HepG2 (cell line): ENCODE measurements around the gene LYZL6. TPM values are rescaled to one million over a fixed set of nuclear protein-coding genes. Genes with fewer than 3 reads are reported as not detected.

Experiments used
- ATAC-seq: fragments of 200-7000 bp; cut with Tn5 transposase; 3 replicates; pipeline ENCODE4 v1.9.1; 2020; ENCODE audit warnings: mild to moderate bottlenecking, moderate library complexity
- BruUV-seq: library from RNA; stranded (reverse); fragments of 400-500 nt; replicated peaks from 2 replicates; lab custom pipeline; 2021; lab: Mats Ljungman, UMichigan
- CTCF ChIA-PET: fragments of 300-600 bp; formaldehyde crosslinking; extraction: SDS; loops from one replicate; lab custom pipeline; 2021; ENCODE audit warnings: low total read pairs, inconsistent platforms, low intra/inter-chr PET ratio; lab: Yijun Ruan, JAX
- POLR2A ChIA-PET: fragments of 350-600 bp; sonication (Branson Sonifier 250); formaldehyde crosslinking; loops from one replicate; lab custom pipeline; 2020; ENCODE audit warnings: antibody characterized with exemption, inconsistent platforms; lab: Yijun Ruan, JAX
- DNase-seq: peaks from one replicate; pipeline ENCODE4 v3.0.0-alpha.2; 2015; ENCODE audit warnings: low spot score
- FAIRE-seq: peaks from 3 replicates; lab custom pipeline; 2011; peaks lifted over from hg19 to GRCh38; lab: Jason Lieb, UNC
- H2AFZ ChIP-seq: one replicate; pipeline ENCODE4 v1.6.1; 2011; ENCODE audit warnings: low read length, inconsistent platforms
- H3K27ac ChIP-seq: fragments of 300-600 bp; 3 replicates; pipeline ENCODE4 v1.8.0; 2011; ENCODE audit warnings: mixed run types, mild to moderate bottlenecking, mixed read lengths, low read length, inconsistent platforms; ENCODE audit not compliant: insufficient read depth; ENCODE audit errors: extremely low read length
- H3K27me3 ChIP-seq, 2 experiments: fragments of 200-600 bp in 1 of 2; 2 replicates in 1 of 2; 3 replicates in 1 of 2; pipeline versions ENCODE4 v1.6.0 to v1.8.0; 2011; ENCODE audit warnings: low read length in 2 of 2, mild to moderate bottlenecking in 2 of 2, moderate library complexity in 2 of 2, inconsistent platforms in 1 of 2; ENCODE audit not compliant: insufficient read depth in 2 of 2, control insufficient read depth in 1 of 2
- H3K36me3 ChIP-seq, 2 experiments: fragments of 200-600 bp in 1 of 2; replicated peaks in 1 of 2; 2 replicates in 1 of 2; 3 replicates in 1 of 2; pipeline versions ENCODE4 v1.5.1 to v1.8.0; 2011; ENCODE audit warnings: low read length in 2 of 2, inconsistent platforms in 1 of 2; ENCODE audit not compliant: insufficient read depth in 2 of 2, control insufficient read depth in 1 of 2
- H3K4me1 ChIP-seq: 2 replicates; pipeline ENCODE4 v1.5.1; 2012; ENCODE audit warnings: low read length, inconsistent platforms; ENCODE audit not compliant: insufficient read depth
- H3K4me2 ChIP-seq: 2 replicates; pipeline ENCODE4 v1.6.0; 2011; ENCODE audit warnings: low read depth, low read length, inconsistent platforms
- H3K4me3 ChIP-seq, 3 experiments: fragments of 200-600 bp in 1 of 3; sonication (generic), shearing (Covaris generic) in 1 of 3; replicated peaks in 1 of 3; 2 replicates each; pipeline ENCODE4 v1.5.1; 2011 to 2016; ENCODE audit warnings: low read length in 3 of 3, inconsistent platforms in 2 of 3, low read depth in 2 of 3, mild to moderate bottlenecking in 2 of 3, control low read depth in 1 of 3, mixed read lengths in 1 of 3; ENCODE audit not compliant: insufficient read depth in 1 of 3
- H3K79me2 ChIP-seq: one replicate; pipeline ENCODE4 v1.6.1; 2011; ENCODE audit warnings: low read length, inconsistent platforms; ENCODE audit not compliant: insufficient read depth
- H3K9ac ChIP-seq: 2 replicates; pipeline ENCODE4 v1.6.0; 2011; ENCODE audit warnings: mild to moderate bottlenecking, low read depth, low read length, inconsistent platforms; ENCODE audit not compliant: insufficient read depth
- H3K9me3 ChIP-seq: 2 replicates; pipeline ENCODE4 v1.5.1; 2012; ENCODE audit warnings: mild to moderate bottlenecking, low read length
- H4K20me1 ChIP-seq: 2 replicates; pipeline ENCODE4 v1.6.0; 2011; ENCODE audit warnings: inconsistent platforms, mild to moderate bottlenecking, low read length, moderate library complexity; ENCODE audit not compliant: insufficient read depth
- ARHGAP35 ChIP-seq: sonication (generic); formaldehyde crosslinking; IDR thresholded peaks from 2 replicates; pipeline ENCODE4 v1.9.0; 2022; ENCODE audit warnings: mild to moderate bottlenecking, inconsistent platforms, moderate library complexity, missing genetic modification reagents, borderline replicate concordance
- ATAD3A ChIP-seq: sonication (generic); formaldehyde crosslinking; IDR thresholded peaks from 2 replicates; pipeline ENCODE4 v1.4.0; 2020; ENCODE audit warnings: missing genetic modification reagents
- SMARCC2 ChIP-seq: fragments of 450-650 bp; IDR thresholded peaks from 2 replicates; pipeline ENCODE4 v1.6.1; 2017; ENCODE audit warnings: antibody characterized with exemption, mild to moderate bottlenecking
- ZFP90 ChIP-seq: sonication (generic); formaldehyde crosslinking; IDR thresholded peaks from 2 replicates; pipeline ENCODE4 v1.8.0; 2022; ENCODE audit warnings: missing genetic modification reagents, mild to moderate bottlenecking, inconsistent platforms, borderline replicate concordance
- ZNF205 ChIP-seq: IDR thresholded peaks from 2 replicates; pipeline ENCODE4 v1.6.1; 2018; ENCODE audit warnings: missing biosample characterization, missing genetic modification reagents
- ZNF34 ChIP-seq: sonication (generic); formaldehyde crosslinking; IDR thresholded peaks from 2 replicates; pipeline ENCODE4 v1.4.0; 2020; ENCODE audit warnings: mild to moderate bottlenecking, missing genetic modification reagents, borderline replicate concordance
- ZNF713 ChIP-seq: sonication (generic); formaldehyde crosslinking; IDR thresholded peaks from 2 replicates; pipeline ENCODE4 v1.4.0; 2020; ENCODE audit warnings: mild to moderate bottlenecking, missing genetic modification reagents
- WGBS: methylation state at CpG from one replicate; pipeline ENCODE4 v1.1.6; 2017; ENCODE audit warnings: low lambda C conversion rate; 5-methylcytosine and 5-hydroxymethylcytosine counted together
- in situ Hi-C: cut with HindIII; loops from 2 replicates; pipeline ENCODE4 v1.10.0; 2017; ENCODE audit warnings: low pct_unique_long_range_greater_than_20kb; ENCODE audit not compliant: extremely low pct_ligation_motif_present
- intact Hi-C: fragments of 100-400 bp; cut with micrococcal nuclease; formaldehyde crosslinking; loops from one replicate; pipeline ENCODE4 v1.10.0; 2022; ENCODE audit not compliant: unreplicated experiment
- polyA plus RNA-seq, 8 experiments: library from polyadenylated mRNA; depleted of rRNA in 3 of 8; stranded (reverse) in 7 of 8; unstranded in 1 of 8; fragments of >200 nt; fragmentation: Illumina TruSeq in 4 of 8; extraction: Trizol in 4 of 8; gene quantifications; 2 replicates each; pipeline versions ENCODE4 v1.2.1 to v1.2.3, GENCODE V29; 2011 to 2016; ENCODE audit warnings: low read depth in 4 of 8, missing spikeins in 1 of 8, mixed read lengths in 1 of 8; ENCODE audit not compliant: insufficient read depth in 1 of 8
- total RNA-seq, 5 experiments: library from RNA; depleted of rRNA; stranded (reverse); fragments of >200 nt; fragmentation: Illumina TruSeq; extraction: Trizol; gene quantifications; 2 replicates each; pipeline ENCODE4 v1.2.3, GENCODE V29; 2016; ENCODE audit warnings: low read depth in 1 of 5
- TF ChIP-seq, protein P1 (sequence below): IDR thresholded peaks from 2 replicates; pipeline ENCODE4 v1.6.1; 2012; ENCODE audit warnings: low read depth, low read length, improper control_type of control experiment

The LYZL6 gene
- total and polyA plus RNA-seq, 2 of the 13 experiments (the other 11 are each of a cell fraction or from before 2014, with no cell fraction given), result not detected

DNA sequence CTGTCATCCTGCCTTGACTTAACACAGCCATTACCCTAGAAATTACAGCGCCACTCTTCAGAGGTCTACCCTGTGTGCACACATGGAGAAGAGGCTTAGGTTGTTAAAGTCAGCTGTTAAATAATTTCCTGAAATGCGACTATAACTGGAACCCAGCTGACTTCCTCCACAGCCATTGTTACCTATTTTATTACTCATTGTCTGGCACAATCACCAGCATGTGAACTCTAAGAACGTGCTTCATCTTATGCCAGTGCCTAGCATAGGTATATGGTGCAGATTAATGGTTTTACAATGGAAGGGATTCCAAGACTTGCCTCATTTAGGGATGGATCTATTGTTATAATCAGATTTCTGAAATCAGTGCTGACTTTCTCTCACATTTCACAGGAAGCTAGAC is 24.8 kb downstream of the LYZL6 start:
- H3K4me1 ChIP-seq, result peaks cover 19% of the 10 kb centered on the region
- 68% methylated on average over 3 of the region's 3 CpGs for WGBS
- H3K4me3 ChIP-seq, result no peak overlapping the region
- no peak for TF ChIP-seq SMARCC2
- TF ChIP-seq ZNF713 (CRISPR knock-in tag), result no peak
- TF ChIP-seq, protein P1, sequence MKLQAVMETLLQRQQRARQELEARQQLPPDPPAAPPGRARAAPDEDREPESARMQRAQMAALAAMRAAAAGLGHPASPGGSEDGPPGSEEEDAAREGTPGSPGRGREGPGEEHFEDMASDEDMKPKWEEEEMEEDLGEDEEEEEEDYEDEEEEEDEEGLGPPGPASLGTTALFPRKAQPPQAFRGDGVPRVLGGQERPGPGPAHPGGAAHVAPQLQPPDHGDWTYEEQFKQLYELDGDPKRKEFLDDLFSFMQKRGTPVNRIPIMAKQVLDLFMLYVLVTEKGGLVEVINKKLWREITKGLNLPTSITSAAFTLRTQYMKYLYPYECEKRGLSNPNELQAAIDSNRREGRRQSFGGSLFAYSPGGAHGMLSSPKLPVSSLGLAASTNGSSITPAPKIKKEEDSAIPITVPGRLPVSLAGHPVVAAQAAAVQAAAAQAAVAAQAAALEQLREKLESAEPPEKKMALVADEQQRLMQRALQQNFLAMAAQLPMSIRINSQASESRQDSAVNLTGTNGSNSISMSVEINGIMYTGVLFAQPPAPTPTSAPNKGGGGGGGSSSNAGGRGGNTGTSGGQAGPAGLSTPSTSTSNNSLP, result no peak
- TF ChIP-seq ZNF34, result no peak
- no peak for TF ChIP-seq ZNF205 (CRISPR knock-in tag)
- no peak for TF ChIP-seq ZFP90 (CRISPR knock-in tag)
- no peak for TF ChIP-seq ARHGAP35 (CRISPR knock-in tag)
- no peak for TF ChIP-seq ATAD3A
- no TSS peak for BruUV-seq
- H4K20me1 ChIP-seq, result no peaks in the 10 kb centered on the region
- no peak for FAIRE-seq
- DNase-seq, result no peak
- ChIA-PET POLR2A (no interaction called here), CTCF (no interaction called here)
- no peaks in the 10 kb centered on the region for H3K79me2 ChIP-seq
- no peak overlapping the region for H3K27ac ChIP-seq
- no peaks in the 10 kb centered on the region for H3K36me3 ChIP-seq
- H3K9ac ChIP-seq, result no peak overlapping the region
- H3K4me2 ChIP-seq, result no peak overlapping the region
- no peaks in the 10 kb centered on the region for H3K27me3 ChIP-seq
- in situ Hi-C loops (no loop called here), intact Hi-C loops (no loop called here)
- no peak for ATAC-seq
- H2AFZ ChIP-seq, result no peak overlapping the region
- H3K9me3 ChIP-seq, result no peaks in the 10 kb centered on the region
